ENCODE results near the gene OSBPL10.

The OSBPL10 gene

DNA sequence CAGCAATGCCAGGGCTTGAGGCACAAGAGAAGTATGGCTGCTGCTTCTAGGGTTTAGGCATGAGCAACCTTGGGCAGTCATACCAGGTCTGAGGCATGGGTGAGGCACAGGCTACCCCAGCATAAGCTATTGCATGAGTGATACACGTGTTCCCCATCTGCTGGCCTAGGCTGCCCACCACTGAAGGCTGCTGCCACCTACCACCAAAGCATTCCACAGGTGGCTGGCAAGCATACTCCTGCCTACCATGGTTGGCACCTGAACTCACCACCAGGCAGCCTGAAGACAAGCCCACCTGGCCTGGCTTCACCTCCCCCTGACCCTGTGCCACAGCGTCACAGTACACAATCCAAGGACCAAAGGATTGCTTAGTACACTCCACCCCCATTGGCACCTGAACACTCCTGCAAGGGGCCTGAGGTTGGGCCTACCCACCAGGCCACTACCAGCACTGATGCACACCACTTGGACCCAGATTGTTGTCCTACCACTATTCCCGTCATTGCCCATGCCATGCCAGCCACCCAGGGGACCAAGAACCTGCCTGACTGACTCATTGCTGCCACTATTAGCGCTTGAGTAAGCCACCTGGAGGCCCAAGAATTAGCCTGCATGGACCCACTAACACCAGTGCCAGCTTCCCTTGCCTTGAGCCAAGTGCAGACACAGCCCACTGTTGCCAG lies 332.6 kb downstream of the OSBPL10 start:
- no peak for DNase-seq

DNA sequence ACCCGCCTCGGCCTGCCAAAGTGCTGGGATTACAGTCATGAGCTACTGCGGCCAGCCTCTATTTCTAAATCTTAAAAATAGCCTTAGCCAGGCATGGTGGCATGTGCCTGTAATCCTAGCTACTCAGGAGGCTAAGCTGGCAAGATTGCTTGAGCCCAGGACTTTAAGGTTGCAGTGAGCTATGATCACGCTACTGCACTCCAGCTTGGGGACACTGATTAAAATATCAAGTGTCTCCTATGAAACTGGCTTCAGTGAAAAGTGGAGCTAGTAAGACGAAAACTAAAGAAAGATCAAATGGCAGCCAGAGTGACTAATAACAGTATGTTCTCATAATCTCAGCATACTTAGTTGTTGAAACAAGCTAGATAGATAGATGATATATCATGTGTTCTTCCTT lies 335.8 kb downstream of the OSBPL10 start:
- DNase-seq, result no peak

DNA sequence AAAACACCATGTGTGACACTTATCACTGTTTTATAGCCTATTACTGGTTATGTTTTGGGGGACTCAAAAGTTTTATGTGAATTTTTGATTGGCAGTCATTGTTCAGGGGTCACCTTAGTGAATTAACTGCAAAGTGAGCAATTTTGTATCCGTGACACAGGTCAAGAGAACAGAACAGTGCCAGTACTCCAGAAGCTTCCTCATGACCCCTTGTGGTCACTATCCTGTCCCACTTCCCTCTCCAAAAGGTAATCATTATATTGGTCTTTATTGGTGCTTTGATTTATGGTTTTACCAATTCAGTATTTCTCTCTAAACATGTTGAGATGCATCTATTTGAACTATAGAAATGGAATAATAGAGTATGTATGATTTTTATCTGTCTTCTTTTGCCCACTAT lies 341.2 kb downstream of the OSBPL10 start:
- DNase-seq, result no peak

DNA sequence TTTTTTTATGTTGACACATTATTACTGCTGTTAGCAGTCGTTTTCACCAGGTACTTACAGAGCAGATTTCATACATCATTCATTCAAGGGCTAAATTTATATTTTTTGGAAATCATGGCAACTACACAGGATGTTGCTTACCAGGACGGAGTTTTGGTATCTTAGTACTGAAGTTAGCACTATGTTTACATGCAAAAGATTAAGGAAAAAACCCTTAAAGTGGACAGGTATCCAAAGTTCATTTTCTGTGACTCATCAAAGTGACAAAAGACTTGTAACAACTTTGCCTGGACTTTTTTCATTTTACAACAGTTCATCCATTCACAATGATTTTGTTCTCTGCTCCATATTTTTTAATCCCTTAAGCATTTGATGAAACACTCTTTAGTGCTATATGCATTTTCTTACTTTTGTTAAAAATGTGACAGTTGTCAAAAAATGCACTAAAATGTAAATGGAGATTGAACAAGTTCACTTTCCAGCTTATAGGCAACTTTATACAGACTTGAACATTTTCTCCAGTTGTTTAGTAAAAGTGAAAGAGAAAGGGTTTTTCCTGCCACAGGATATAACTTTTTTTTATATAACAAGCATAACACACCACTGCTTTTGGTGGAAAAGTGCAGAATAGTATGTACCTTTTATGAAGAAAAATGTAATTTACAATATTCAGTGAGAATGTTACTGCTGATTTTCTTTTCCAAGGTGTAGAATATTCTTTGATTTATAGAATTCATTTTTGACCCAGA lies 344.2 kb downstream of the OSBPL10 start:
- DNase-seq, result peak in 3 of 6 experiments; percentile 11 to 18 (median 13)

DNA sequence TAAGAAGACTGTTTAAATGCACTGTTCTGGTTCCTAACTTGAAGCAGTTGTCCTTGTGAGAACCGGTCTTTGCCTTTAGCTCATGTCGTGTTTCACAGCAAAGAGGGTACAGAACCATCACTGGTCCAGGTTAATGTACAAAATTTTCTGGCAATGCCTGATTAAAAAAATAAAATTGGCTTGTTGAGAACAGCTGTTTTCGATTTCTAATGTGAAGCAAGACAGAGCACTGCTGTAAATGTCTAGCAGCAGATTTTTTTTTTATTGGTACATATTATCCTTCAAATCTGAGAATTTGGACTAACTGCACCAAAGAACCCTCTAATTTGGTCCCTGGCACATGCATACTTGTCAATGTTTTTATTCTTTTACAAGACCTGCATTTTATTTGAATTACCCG lies 345.0 kb downstream of the OSBPL10 start:
- DNase-seq, result no peak

DNA sequence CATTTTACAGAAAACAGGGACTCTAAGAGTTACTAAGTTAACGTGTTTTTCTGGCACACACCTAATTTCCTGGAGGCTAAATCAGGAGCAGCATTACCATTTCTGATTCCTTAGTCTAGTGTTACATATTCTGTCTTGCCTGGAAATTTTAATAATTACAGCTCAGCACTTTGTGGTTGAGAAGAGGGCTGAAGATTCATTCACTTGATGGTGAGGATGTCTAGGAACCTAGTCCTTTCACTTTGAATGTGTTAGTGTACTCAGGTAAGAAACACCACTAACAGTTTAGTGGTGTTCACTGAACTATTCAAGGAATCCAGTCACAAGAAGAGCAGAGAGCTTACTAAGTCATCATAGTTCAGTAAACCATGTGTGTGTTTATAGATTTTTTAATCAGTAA lies 345.5 kb downstream of the OSBPL10 start:
- DNase-seq, result no peak

DNA sequence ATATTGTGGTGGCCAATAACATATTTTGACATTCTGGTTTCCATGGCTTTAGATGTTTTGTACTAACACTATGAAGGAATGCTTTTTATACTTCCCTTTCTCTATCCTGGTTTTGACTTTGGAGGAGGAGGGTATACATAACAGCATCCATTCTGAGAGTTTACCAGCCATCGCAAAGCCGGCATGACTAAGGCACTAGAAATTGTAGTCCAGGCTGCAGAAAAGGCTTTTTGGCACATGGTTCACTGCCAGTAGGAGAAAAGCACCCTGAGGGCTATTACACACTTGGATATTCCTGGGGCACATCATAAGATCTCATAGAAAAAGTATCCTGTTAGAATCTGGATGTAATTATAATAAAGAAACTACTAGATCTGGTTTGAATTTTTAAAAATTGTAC lies 346.6 kb downstream of the OSBPL10 start:
- no peak for DNase-seq

DNA sequence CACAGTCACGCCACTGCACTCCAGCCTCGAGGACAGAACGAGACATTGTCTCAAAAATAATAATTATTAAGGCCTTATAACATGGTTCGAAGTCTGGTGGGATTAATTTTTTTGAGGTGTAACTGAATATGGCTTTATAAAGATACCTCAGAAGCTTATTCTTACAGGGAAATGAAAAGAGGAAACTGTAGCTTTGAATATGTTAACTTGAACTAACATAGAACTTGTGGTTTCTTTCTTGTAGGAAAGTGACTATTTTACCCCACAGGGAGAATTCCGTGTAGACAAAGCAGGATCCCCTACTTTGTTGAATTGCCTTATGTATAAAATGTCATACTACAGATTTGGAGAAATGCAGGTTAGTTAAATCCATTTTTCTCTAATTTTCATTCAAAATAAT lies 352.0 kb downstream of the OSBPL10 start:
- DNase-seq, result no peak

DNA sequence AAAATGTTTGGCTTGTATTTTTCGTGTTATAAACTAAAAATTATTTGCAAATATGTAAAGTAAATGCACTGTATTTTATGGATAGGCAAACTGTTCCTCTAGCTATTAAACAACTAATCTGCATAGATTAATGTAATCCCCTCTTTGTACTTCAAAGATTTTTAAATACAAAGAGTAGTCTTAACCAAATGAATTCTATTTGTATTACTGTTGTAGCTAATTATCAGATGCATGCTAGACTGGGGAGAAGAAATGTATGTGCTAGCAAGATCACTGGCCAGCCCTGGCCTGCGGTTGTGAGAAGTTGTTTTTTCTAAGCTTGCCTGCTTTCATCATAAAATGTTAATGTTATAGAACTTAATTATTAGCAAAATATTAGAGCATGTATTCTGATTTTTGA lies 355.7 kb downstream of the OSBPL10 start:
- no peak for DNase-seq

DNA sequence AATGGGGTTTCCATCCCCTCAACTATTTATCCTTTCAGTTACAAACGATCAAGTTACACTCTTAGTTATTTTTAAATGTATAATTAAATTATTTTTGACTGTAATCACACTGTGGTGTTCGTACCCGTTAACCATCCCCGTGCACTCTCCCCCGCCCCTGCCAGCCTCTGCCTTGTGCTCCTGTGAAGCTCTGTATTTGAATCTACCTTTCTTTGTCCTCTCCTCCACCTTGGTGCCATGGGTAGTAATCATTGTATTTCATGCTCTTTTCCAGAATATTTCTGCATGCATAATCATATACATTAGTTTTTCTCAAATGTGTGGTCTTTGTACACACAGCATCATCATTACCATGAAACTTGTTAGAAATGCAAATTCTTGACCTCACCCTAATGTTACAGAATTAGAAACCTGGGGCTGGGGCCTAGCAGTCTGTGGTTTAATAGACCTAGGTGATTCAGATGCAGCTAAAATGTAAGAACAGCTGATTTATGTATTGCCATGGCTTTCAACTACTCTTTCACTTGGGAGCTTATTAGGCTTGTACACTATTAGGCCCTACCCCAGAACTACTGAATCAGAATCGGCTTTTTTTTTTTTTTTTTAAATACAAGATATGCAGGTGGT lies 356.9 kb downstream of the OSBPL10 start:
- DNase-seq, result no peak

DNA sequence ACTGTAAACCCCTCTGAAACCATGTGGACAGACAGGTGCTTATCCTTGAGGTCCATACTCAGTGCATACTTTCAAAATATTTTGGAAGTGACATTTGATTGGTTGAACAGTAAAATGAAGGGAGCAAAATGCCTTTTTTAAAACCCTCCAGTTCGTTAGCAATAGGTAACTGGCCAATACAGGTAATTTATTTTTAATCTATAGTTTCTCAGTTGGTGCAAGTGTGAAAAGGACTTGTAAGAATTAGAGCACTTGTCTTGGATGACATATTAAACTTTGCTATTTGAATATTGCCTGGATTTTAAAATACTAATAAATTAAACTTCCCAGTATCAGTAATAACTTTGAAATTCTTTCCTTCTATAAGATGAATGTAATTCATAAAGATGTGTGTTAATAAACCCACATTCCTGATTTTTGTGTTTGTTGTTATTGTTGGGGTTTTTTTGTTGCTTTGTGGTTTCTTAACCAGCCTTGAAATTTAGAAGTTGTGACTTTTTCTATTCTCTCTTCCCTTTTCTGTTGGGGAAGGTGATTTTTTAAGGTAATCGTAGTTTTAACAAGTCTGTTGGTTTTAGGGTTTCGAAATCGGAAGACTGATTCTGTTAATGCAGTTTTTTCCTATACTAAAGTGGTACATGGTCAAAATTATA lies 358.3 kb downstream of the OSBPL10 start:
- no peak for DNase-seq

DNA sequence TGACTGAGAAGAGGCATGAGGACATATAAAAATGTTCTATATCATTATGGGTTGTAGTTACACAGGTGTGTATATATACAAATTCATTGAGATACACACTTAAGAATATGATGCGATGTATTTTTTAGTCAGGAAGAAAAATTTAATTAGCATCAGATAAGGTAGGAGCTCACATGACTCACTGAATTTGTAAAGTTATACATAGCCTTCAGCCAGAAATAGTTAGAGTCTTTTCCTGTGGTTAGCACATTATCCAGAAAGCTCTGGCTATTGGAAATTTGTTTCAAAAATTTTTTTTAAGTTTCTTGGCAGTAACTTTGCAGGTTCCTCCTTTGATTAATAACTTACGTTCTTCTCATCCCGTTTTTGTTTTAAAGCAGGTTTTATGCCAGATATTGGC lies 359.7 kb downstream of the OSBPL10 start:
- no peak for DNase-seq

DNA sequence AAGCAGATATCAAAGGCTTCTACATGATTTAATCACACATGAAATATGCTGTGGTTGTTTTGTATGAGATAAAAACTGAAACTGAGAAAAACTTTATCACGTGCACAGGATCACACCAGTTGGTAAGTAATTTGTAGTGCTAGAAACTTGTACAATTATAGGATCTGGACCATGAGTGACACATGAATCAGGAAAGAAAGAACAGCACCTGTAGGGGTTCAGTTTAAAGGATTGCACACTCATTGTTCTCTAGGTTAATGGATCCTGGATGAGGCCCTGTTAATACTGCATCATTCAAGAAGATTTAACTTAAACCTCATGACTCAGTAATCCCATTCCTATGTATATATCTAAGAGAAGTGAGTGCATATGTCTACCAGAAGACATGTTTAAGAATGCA lies 360.4 kb downstream of the OSBPL10 start:
- no peak for DNase-seq

DNA sequence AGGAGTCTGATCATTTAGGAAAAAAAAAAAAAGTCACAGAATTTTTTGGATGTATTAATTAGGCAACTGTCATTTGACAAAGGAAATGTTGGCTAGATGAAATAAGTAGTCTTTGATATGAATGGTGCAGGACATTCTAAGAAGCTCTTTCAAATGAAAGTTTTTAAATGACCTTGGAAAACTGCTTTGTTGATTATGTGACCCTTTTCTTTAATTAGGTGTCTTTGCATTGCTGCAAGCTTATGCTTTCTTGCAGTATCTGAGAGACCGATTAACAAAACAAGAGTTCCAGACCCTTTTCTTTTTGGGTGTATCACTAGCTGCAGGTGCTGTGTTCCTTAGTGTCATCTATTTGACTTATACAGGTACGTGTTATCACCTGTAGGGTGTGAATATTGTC lies 364.4 kb downstream of the OSBPL10 start:
- DNase-seq, result no peak

DNA sequence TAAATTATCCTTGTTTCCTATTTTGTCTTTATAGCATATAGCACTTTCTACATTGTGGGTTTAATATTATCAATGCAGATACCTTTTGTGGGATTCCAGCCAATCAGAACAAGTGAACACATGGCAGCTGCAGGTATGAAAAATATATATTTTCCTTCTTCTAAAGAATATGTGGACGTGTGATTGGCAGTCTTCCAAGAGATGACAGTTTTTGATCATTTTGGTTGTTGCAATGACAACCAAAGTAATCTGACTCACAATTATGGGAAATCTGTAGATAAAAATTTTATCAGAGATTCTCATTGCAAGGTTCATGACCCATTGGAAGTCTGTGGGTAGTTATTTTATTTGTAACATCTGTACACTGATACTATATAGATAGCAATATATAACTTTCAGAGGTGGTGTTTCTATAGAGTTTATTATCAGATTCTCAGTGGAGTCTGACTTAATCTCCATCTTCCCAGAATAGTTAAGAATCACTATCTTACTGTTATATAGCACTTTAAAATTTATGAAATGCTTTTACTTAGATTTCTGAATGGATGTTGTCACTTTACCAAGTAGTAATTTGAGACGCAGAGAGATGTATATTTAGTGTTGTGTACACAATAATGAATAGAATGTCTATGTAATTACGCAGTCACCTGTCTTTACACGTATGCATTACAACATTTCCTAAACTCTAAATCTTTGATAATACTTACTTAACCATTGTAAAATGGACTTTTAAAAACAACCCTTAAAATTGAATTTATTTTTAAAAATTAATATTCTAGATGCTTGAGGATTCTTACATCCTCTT lies 365.8 kb downstream of the OSBPL10 start:
- DNase-seq, result no peak

DNA sequence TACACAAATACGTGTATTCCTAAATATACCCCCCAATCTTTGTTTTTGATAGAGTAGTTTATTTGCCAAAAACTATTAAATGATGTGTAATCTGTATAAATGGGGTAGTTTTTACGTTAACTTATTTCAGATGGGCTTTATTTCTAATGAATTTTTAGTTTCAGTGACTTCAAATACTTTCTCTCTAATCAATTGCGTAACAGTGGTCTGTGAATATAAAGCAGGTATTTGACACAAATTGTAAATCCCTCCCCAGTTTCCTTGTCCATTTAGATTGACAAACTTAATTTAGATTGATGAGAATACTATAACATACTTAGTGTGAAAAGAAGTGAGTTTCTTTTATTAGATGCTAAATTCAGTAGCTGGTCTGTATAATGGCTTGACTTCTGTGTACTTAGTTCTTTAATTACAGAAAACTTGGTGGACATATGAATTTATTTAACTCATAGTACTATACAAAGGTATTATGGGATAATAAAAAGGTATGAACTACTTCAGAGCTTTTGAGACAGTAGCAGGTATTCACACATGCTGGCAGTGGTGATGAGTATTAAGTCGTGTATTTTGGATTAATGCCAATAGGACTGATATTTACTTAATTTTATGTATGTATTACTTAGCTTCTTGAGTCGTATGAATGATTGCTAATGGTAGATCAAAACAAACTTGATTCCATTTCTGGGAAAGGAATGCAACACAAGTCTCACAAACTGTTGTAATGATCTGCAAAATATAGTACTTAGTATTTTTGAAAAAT lies 366.7 kb downstream of the OSBPL10 start:
- no peak for DNase-seq

DNA sequence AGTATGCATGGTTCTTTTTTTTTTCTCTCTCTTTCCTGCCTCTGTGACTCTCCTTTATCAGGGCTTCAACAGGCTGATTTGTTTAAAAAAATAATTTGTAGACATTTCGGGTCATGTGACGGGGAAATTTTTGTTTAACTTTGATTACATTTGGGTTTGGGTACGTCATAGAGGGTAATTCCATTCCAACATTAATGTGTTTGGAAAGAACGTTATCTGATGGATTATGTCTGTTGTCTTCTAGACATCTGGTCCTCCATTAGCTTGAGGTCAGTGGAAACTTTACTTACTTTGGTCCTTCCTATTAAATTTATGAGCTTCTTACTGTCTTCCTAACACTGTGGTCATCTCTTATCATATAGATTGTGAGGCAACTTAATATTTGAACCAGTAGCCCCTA lies 367.4 kb downstream of the OSBPL10 start:
- DNase-seq, result no peak

DNA sequence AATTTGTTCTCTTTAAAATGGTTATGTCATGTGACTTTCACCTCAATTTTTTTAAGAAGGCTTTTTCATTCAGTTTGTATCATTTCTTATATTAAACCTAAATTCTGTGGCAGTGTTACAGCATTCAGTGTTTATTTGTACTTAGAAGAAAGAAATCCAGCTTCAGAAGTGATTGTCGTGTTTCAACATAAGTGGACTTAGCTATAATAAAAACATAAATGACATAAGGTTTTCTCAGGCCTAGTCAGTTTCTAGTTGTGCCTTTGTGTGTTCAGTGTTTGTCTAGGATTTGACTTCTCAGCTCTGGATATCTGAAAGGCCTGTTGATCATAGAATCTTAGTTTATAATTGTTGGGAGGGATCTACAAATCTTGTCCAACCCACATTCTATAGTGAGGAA lies 367.9 kb downstream of the OSBPL10 start:
- no peak for DNase-seq

Measured in stimulated activated naive CD4-positive, alpha-beta T cell (primary cell).